Stimulated activated CD8-positive, alpha-beta memory T cell treated with anti-CD3 and anti-CD28 coated beads, Interleukin-15, amount 100 ng/mL, for 4 hours (primary cell): ENCODE measurements around the gene CD84.
"Not testable (repeated sequence)": the region's sequence is repeated elsewhere in the genome, so short reads cannot be mapped to it uniquely, and the experiment has no call there.

Source experiments
- DNase-seq, 2 donors: peaks; one replicate each; pipeline ENCODE4 v3.0.0-alpha.2; 2020; ENCODE audit warnings: low read depth in 2 of 2

The CD84 gene

GRCh38 chr1:160503087-160503486 is 76.2 kb downstream of the CD84 start:
- DNase-seq = no peak

- DNase-seq = no peak
Measured at GRCh38 chr1:160500321-160500990, 78.8 kb downstream of the CD84 start.

- no peak for DNase-seq
Measured at GRCh38 chr1:160499631-160500030, 79.7 kb downstream of the CD84 start.

- not testable (repeated sequence) for DNase-seq
Measured at GRCh38 chr1:160498301-160499065, 80.8 kb downstream of the CD84 start.

- no peak for DNase-seq
Measured at GRCh38 chr1:160496334-160496733, 83.0 kb downstream of the CD84 start.

- no peak for DNase-seq
Measured at GRCh38 chr1:160494620-160495019, 84.7 kb downstream of the CD84 start.

GRCh38 chr1:160492617-160493016 is 86.7 kb downstream of the CD84 start:
- no peak for DNase-seq

- no peak for DNase-seq
Measured at GRCh38 chr1:160491981-160492380, 87.3 kb downstream of the CD84 start.
